Lung (tissue), 12 donors: Measurements from ENCODE around the gene ACTRT2. TPM values are rescaled to one million over a fixed set of nuclear protein-coding genes. Genes with fewer than 3 reads are reported as not detected.
A peak's percentile ranks its signal among the peaks of the same experiment; 100 is the strongest.

Experiments
- ATAC-seq: fragments of 200-7000 bp; cut with Tn5 transposase; one replicate; pipeline ENCODE4 v1.9.1; 2020; ENCODE audit warnings: moderate number of reproducible peaks; ENCODE audit not compliant: insufficient read depth, low FRiP score
- DNase-seq, 3 donors: peaks; one replicate each; pipeline ENCODE4 v3.0.0-alpha.2; 2013 to 2017
- H3K27ac ChIP-seq, 2 donors: one replicate each; pipeline ENCODE4 v1.5.1; 2013; ENCODE audit warnings: mild to moderate bottlenecking in 2 of 2, moderate library complexity in 2 of 2, control low read depth in 1 of 2, inconsistent platforms in 1 of 2, low read depth in 1 of 2, low read length in 1 of 2
- H3K27me3 ChIP-seq, 3 donors: one replicate each; pipeline ENCODE4 v1.5.1; 2013; ENCODE audit warnings: low read length in 2 of 3; ENCODE audit not compliant: control insufficient read depth in 3 of 3, insufficient read depth in 3 of 3
- H3K36me3 ChIP-seq, 4 donors: one replicate each; pipeline ENCODE4 v1.5.1; 2013; ENCODE audit warnings: low read length in 4 of 4, mild to moderate bottlenecking in 1 of 4, moderate library complexity in 1 of 4; ENCODE audit not compliant: control insufficient read depth in 4 of 4, insufficient read depth in 4 of 4
- H3K4me1 ChIP-seq, 5 donors: one replicate each; pipeline ENCODE4 v1.5.1; 2013; ENCODE audit warnings: low read length in 5 of 5, mild to moderate bottlenecking in 2 of 5, moderate library complexity in 1 of 5; ENCODE audit not compliant: control insufficient read depth in 5 of 5, insufficient read depth in 5 of 5
- H3K4me3 ChIP-seq: one replicate; pipeline ENCODE4 v1.5.1; 2013; ENCODE audit warnings: mild to moderate bottlenecking, control low read depth, moderate library complexity
- H3K9ac ChIP-seq, 2 donors: one replicate each; pipeline ENCODE4 v1.5.1; 2013; ENCODE audit warnings: low read length in 2 of 2, control low read depth in 1 of 2; ENCODE audit not compliant: insufficient read depth in 1 of 2
- H3K9me3 ChIP-seq, 4 donors: one replicate each; pipeline ENCODE4 v1.5.1; 2013; ENCODE audit warnings: low read length in 3 of 4, mild to moderate bottlenecking in 1 of 4, moderate library complexity in 1 of 4; ENCODE audit not compliant: control insufficient read depth in 4 of 4, insufficient read depth in 3 of 4
- CTCF ChIP-seq: IDR thresholded peaks from 2 replicates; pipeline ENCODE4 v1.5.1; 2012; ENCODE audit warnings: mild to moderate bottlenecking; ENCODE audit errors: control extremely low read depth, extremely low read depth
- WGBS, 2 donors: extraction: QIAGEN DNeasy Blood & Tissue Kit; methylation state at CpG; one replicate each; pipeline ENCODE4 v1.1.7; 2013; 5-methylcytosine and 5-hydroxymethylcytosine counted together
- polyA plus RNA-seq, 2 donors: library from polyadenylated mRNA; stranded (reverse); fragments of 200-250 nt; gene quantifications; one replicate each; pipeline ENCODE4 v1.2.1, GENCODE V29; 2013
- total RNA-seq, 2 donors: library from RNA; depleted of rRNA in 1 of 2; stranded (reverse); fragments of >200 nt in 1 of 2; gene quantifications; one replicate each; pipeline ENCODE4 v1.2.1, GENCODE V29; 2014 to 2021
- donor health status: control.
- donor health status: control.
- donor health status: Bipolar disorder and iron deficiency.
- donor health status: healthy.
- donor health status: DM: yes; HTN: yes; CAD: no.

Gene ACTRT2
- total and polyA plus RNA-seq, 4 donors: not detected

- peaks cover 0 to 23% (median 14%) of the 10 kb centered on the region in 3 donors for H3K27me3 ChIP-seq
- WGBS, 2 donors: 82 to 83% methylated on average over 17 of the region's 17 CpGs
- no peak for TF ChIP-seq CTCF
Observed at GRCh38 chr1:3017440-3018050, 3.7 kb upstream of the ACTRT2 start.

GRCh38 chr1:3018051-3018471 lies 3.2 kb upstream of the ACTRT2 start:
- ATAC-seq: no peak
- WGBS, 2 donors: 93 to 94% methylated on average over 16 of the region's 16 CpGs
- H3K9ac ChIP-seq: no peak overlapping the region
- H3K4me3 ChIP-seq: no peak overlapping the region
- H3K27ac ChIP-seq: no peak overlapping the region
- H3K9me3 ChIP-seq: no peaks in the 10 kb centered on the region
- peaks cover 0 to 23% (median 12%) of the 10 kb centered on the region in 3 donors for H3K27me3 ChIP-seq
- peak in 1 of 3 donors; percentile 7 for DNase-seq
- no peaks in the 10 kb centered on the region for H3K4me1 ChIP-seq
- TF ChIP-seq CTCF: no peak
- no peaks in the 10 kb centered on the region for H3K36me3 ChIP-seq

More at GRCh38 chr1:3017440-3018050, 3.7 kb upstream of the ACTRT2 start:
- ATAC-seq: no peak
- no peak overlapping the region for H3K4me3 ChIP-seq
- H3K9me3 ChIP-seq: no peaks in the 10 kb centered on the region
- no peaks in the 10 kb centered on the region for H3K4me1 ChIP-seq
- DNase-seq: peak in 1 of 3 donors; percentile 6
- no peak overlapping the region for H3K9ac ChIP-seq
- H3K27ac ChIP-seq: no peak overlapping the region
- H3K36me3 ChIP-seq: no peaks in the 10 kb centered on the region

GRCh38 chr1:3018576-3018975 lies 2.7 kb upstream of the ACTRT2 start:
- 89 to 90% methylated on average over 16 of the region's 16 CpGs for WGBS, 2 donors
- Histone ChIP-seq H3K27ac (no peak overlapping the region), H3K9me3 (no peaks in the 10 kb centered on the region), H3K36me3 (no peaks in the 10 kb centered on the region), H3K27me3 (peaks cover 0 to 21% (median 9%) of the 10 kb centered on the region in 3 donors), H3K9ac (no peak overlapping the region), H3K4me3 (no peak overlapping the region), H3K4me1 (no peaks in the 10 kb centered on the region)
- peak in 1 of 3 donors; percentile 9 for DNase-seq
- ATAC-seq: no peak
- TF ChIP-seq CTCF: no peak
